Prostate gland (tissue), 2 donors: ENCODE measurements around the gene DPYD. TPM values are rescaled to one million over a fixed set of nuclear protein-coding genes. Genes with fewer than 3 reads are reported as not detected.

Source experiments
- DNase-seq: peaks from one replicate; pipeline ENCODE4 v3.0.0-alpha.2; 2019; ENCODE audit warnings: low spot score
- H3K27ac ChIP-seq, 2 donors: fragments of 200-600 bp; sonication (generic); 2 replicates each; pipeline ENCODE4 v1.5.1; 2017 to 2019
- H3K27me3 ChIP-seq: fragments of 200-600 bp; sonication (generic); replicated peaks from 2 replicates; pipeline ENCODE4 v1.5.1; 2019; ENCODE audit not compliant: insufficient read depth
- H3K36me3 ChIP-seq, 2 donors: fragments of 200-600 bp; sonication (generic); 1 replicate in 1 of 2; 2 replicates in 1 of 2; pipeline versions ENCODE4 v1.5.1 to v1.8.1; 2017 to 2019
- H3K4me1 ChIP-seq: fragments of 200-600 bp; sonication (generic); replicated peaks from 2 replicates; pipeline ENCODE4 v1.5.1; 2019
- H3K4me3 ChIP-seq, 2 donors: fragments of 200-600 bp; sonication (generic); 2 replicates each; pipeline ENCODE4 v1.5.1; 2017 to 2019
- H3K9me3 ChIP-seq: fragments of 200-600 bp; sonication (generic); 2 replicates; pipeline ENCODE4 v1.5.1; 2017
- CTCF ChIP-seq, 4 experiments: fragments of 200-600 bp in 2 of 4; fragments of 450-650 bp in 2 of 4; sonication (generic) in 2 of 4; IDR thresholded peaks; 1 replicate in 3 of 4; 2 replicates in 1 of 4; pipeline ENCODE4 v1.5.1; 2016 to 2019; ENCODE audit warnings: antibody characterized with exemption in 4 of 4, mild to moderate bottlenecking in 2 of 4, moderate library complexity in 2 of 4
- POLR2A ChIP-seq: fragments of 450-650 bp; IDR thresholded peaks from one replicate; pipeline ENCODE4 v1.6.1; 2016; ENCODE audit warnings: antibody characterized with exemption, mild to moderate bottlenecking
- POLR2AphosphoS5 ChIP-seq: sonication (generic); formaldehyde crosslinking; IDR thresholded peaks from one replicate; pipeline ENCODE4 v1.6.1; 2017; ENCODE audit warnings: antibody characterized with exemption
- WGBS: methylation state at CpG from one replicate; pipeline ENCODE4 v1.1.5; 2018; 5-methylcytosine and 5-hydroxymethylcytosine counted together
- intact Hi-C: fragments of 100-400 bp; cut with DNase I; formaldehyde crosslinking; loops from one replicate; pipeline ENCODE4 v1.14.2; 2022
- total RNA-seq, 2 donors: library from RNA; depleted of rRNA; stranded (reverse); fragments of >200 nt; gene quantifications; one replicate each; pipeline ENCODE4 v1.1.0, GENCODE V29; 2016

DPYD gene
- total RNA-seq, 2 donors from 2014 or later: 18.2 to 19.7 TPM

- H3K9me3 ChIP-seq: no peaks in the 10 kb centered on the region
- DNase-seq: no peak
- H3K27me3 ChIP-seq: no peaks in the 10 kb centered on the region
- no peak for TF ChIP-seq CTCF (IDR thresholded peaks at IDR 0.05)
- H3K36me3 ChIP-seq: no peaks in the 10 kb centered on the region
- H3K4me3 ChIP-seq: no peak overlapping the region
- no peaks in the 10 kb centered on the region for H3K4me1 ChIP-seq
- 89% methylated on average over 3 of the region's 3 CpGs for WGBS
- intact Hi-C loops: no loop called here
- no peak overlapping the region for H3K27ac ChIP-seq
Observed at GRCh38 chr1:97501628-97502027, 419.2 kb downstream of the DPYD start.

GRCh38 chr1:97500760-97501159 is 420.1 kb downstream of the DPYD start:
- 64% methylated on average over 5 of the region's 5 CpGs for WGBS
- no peaks in the 10 kb centered on the region for H3K9me3 ChIP-seq
- H3K27ac ChIP-seq: no peak overlapping the region
- no peak for DNase-seq
- H3K4me3 ChIP-seq: no peak overlapping the region
- intact Hi-C loops: no loop called here
- H3K36me3 ChIP-seq: no peaks in the 10 kb centered on the region
- no peaks in the 10 kb centered on the region for H3K4me1 ChIP-seq
- TF ChIP-seq POLR2AphosphoS5 (no peak), CTCF (IDR thresholded peaks at IDR 0.05) (no peak), POLR2A (no peak)
- no peaks in the 10 kb centered on the region for H3K27me3 ChIP-seq

- Histone ChIP-seq H3K27ac (no peak overlapping the region), H3K9me3 (no peaks in the 10 kb centered on the region), H3K4me1 (no peaks in the 10 kb centered on the region), H3K4me3 (no peak overlapping the region), H3K36me3 (no peaks in the 10 kb centered on the region), H3K27me3 (no peaks in the 10 kb centered on the region)
- DNase-seq: no peak
- intact Hi-C loops: no loop called here
- TF ChIP-seq POLR2A: no peak
- no peak for TF ChIP-seq CTCF (IDR thresholded peaks at IDR 0.05)
- no peak for TF ChIP-seq POLR2AphosphoS5
Observed at GRCh38 chr1:97499667-97500066, 421.2 kb downstream of the DPYD start.

GRCh38 chr1:97489834-97490233 is 431.0 kb downstream of the DPYD start:
- WGBS: 57% methylated on average over 2 of the region's 2 CpGs
- H3K4me1 ChIP-seq: no peaks in the 10 kb centered on the region
- TF ChIP-seq POLR2AphosphoS5: no peak
- TF ChIP-seq CTCF (IDR thresholded peaks at IDR 0.05): no peak
- no peak for TF ChIP-seq POLR2A
- H3K27me3 ChIP-seq: no peaks in the 10 kb centered on the region
- H3K4me3 ChIP-seq: no peak overlapping the region
- no peak for DNase-seq
- no peaks in the 10 kb centered on the region for H3K9me3 ChIP-seq
- H3K27ac ChIP-seq: no peak overlapping the region
- intact Hi-C loops: no loop called here
- H3K36me3 ChIP-seq: no peaks in the 10 kb centered on the region

GRCh38 chr1:97488530-97488929 is 432.3 kb downstream of the DPYD start:
- intact Hi-C loops: no loop called here
- DNase-seq: no peak
- 66% methylated on average over 2 of the region's 2 CpGs for WGBS
- Histone ChIP-seq H3K9me3 (no peaks in the 10 kb centered on the region), H3K4me1 (no peaks in the 10 kb centered on the region), H3K27ac (no peak overlapping the region), H3K36me3 (no peaks in the 10 kb centered on the region), H3K4me3 (no peak overlapping the region), H3K27me3 (no peaks in the 10 kb centered on the region)
- no peak for TF ChIP-seq CTCF (IDR thresholded peaks at IDR 0.05)
